Measurements from ENCODE around the gene AFDN. TPM values are rescaled to one million over a fixed set of nuclear protein-coding genes. Genes with fewer than 3 reads are reported as not detected.

The AFDN gene
- total RNA-seq, 1 experiment from 2014 or later = 226 TPM

GRCh38 chr6:167840526-167841179 lies 13.9 kb downstream of the AFDN start:
- intact Hi-C loops (cut with micrococcal nuclease; ENCODE audit: unreplicated experiment) = no loop called here
- H3K27me3 Mint-ChIP-seq (ENCODE audit: unreplicated experiment) = no peaks in the 10 kb centered on the region
- BruUV-seq (replicated peaks) = no TSS peak
- H3K27ac Mint-ChIP-seq (ENCODE audit: unreplicated experiment) = no peak overlapping the region
- no peaks in the 10 kb centered on the region for H3K9me3 Mint-ChIP-seq (ENCODE audit: low read depth, unreplicated experiment)
- peak; percentile 34 for DNase-seq
- H3K36me3 Mint-ChIP-seq (ENCODE audit: insufficient read depth, unreplicated experiment) = peaks cover 10% of the 10 kb centered on the region
- CTCF ChIA-PET = interaction anchor here (0.6 to 1.6 kb wide), 3 partner anchors 9 to 51 kb away, joined by 3 to 8 read pairs (median 4); no protein-coding TSS in a partner anchor
- no peak overlapping the region for H3K4me3 Mint-ChIP-seq (ENCODE audit: low read depth, unreplicated experiment)
- TF ChIP-seq CTCF (IDR thresholded peaks at IDR 0.05; ENCODE audit: unreplicated experiment) = no peak
- peaks cover 19% of the 10 kb centered on the region for H3K4me1 Mint-ChIP-seq (ENCODE audit: low read depth, unreplicated experiment)

GRCh38 chr6:167841981-167842380 lies 15.3 kb downstream of the AFDN start:
- no peak overlapping the region for H3K4me3 Mint-ChIP-seq (ENCODE audit: low read depth, unreplicated experiment)
- no TSS peak for BruUV-seq (replicated peaks)
- intact Hi-C loops (cut with micrococcal nuclease; ENCODE audit: unreplicated experiment) = no loop called here
- H3K27ac Mint-ChIP-seq (ENCODE audit: unreplicated experiment) = no peak overlapping the region
- CTCF ChIA-PET = interaction anchor here (0.6 to 0.9 kb wide), 2 partner anchors 14 to 18 kb away, joined by 3 read pairs; no protein-coding TSS in a partner anchor
- H3K4me1 Mint-ChIP-seq (ENCODE audit: low read depth, unreplicated experiment) = peaks cover 18% of the 10 kb centered on the region
- TF ChIP-seq CTCF (IDR thresholded peaks at IDR 0.05; ENCODE audit: unreplicated experiment) = no peak
- no peaks in the 10 kb centered on the region for H3K27me3 Mint-ChIP-seq (ENCODE audit: unreplicated experiment)
- no peaks in the 10 kb centered on the region for H3K9me3 Mint-ChIP-seq (ENCODE audit: low read depth, unreplicated experiment)
- no peak for DNase-seq
- peaks cover 8% of the 10 kb centered on the region for H3K36me3 Mint-ChIP-seq (ENCODE audit: insufficient read depth, unreplicated experiment)

- Mint-ChIP-seq H3K4me3 (ENCODE audit: low read depth, unreplicated experiment) (no peak overlapping the region), H3K9me3 (ENCODE audit: low read depth, unreplicated experiment) (no peaks in the 10 kb centered on the region), H3K36me3 (ENCODE audit: insufficient read depth, unreplicated experiment) (peaks cover 8% of the 10 kb centered on the region), H3K27me3 (ENCODE audit: unreplicated experiment) (no peaks in the 10 kb centered on the region), H3K27ac (ENCODE audit: unreplicated experiment) (no peak overlapping the region), H3K4me1 (ENCODE audit: low read depth, unreplicated experiment) (peaks cover 23% of the 10 kb centered on the region)
- no TSS peak for BruUV-seq (replicated peaks)
- CTCF ChIA-PET = interaction anchor here (0.6 to 1.4 kb wide), 3 partner anchors 13 to 160 kb away, joined by 3 read pairs; no protein-coding TSS in a partner anchor
- no peak for TF ChIP-seq CTCF (IDR thresholded peaks at IDR 0.05; ENCODE audit: unreplicated experiment)
- intact Hi-C loops (cut with micrococcal nuclease; ENCODE audit: unreplicated experiment) = no loop called here
- no peak for DNase-seq
These were observed 15.7 kb downstream of the AFDN start for GRCh38 chr6:167842457-167842856.

- BruUV-seq (replicated peaks) = no TSS peak
- no peak for TF ChIP-seq CTCF (IDR thresholded peaks at IDR 0.05; ENCODE audit: unreplicated experiment)
These were observed 16.3 kb downstream of the AFDN start for GRCh38 chr6:167843023-167843422.

More at GRCh38 chr6:167843023-167843422, 16.3 kb downstream of the AFDN start:
- Mint-ChIP-seq H3K36me3 (ENCODE audit: insufficient read depth, unreplicated experiment) (peaks cover 8% of the 10 kb centered on the region), H3K27ac (ENCODE audit: unreplicated experiment) (no peak overlapping the region), H3K4me1 (ENCODE audit: low read depth, unreplicated experiment) (peaks cover 26% of the 10 kb centered on the region), H3K4me3 (ENCODE audit: low read depth, unreplicated experiment) (no peak overlapping the region), H3K27me3 (ENCODE audit: unreplicated experiment) (no peaks in the 10 kb centered on the region), H3K9me3 (ENCODE audit: low read depth, unreplicated experiment) (no peaks in the 10 kb centered on the region)
- intact Hi-C loops (cut with micrococcal nuclease; ENCODE audit: unreplicated experiment) = no loop called here
- no peak for DNase-seq
- CTCF ChIA-PET = interaction anchor here (0.6 to 1.4 kb wide), 3 partner anchors 31 to 160 kb away, joined by 3 to 6 read pairs (median 3); no protein-coding TSS in a partner anchor
